ENCODE results near the gene TENT5A. TPM values are rescaled to one million over a fixed set of nuclear protein-coding genes. Genes with fewer than 3 reads are reported as not detected.

The TENT5A gene
- total and polyA plus RNA-seq, 4 donors: 4.0 to 13.6 (median 11.4) TPM

DNA sequence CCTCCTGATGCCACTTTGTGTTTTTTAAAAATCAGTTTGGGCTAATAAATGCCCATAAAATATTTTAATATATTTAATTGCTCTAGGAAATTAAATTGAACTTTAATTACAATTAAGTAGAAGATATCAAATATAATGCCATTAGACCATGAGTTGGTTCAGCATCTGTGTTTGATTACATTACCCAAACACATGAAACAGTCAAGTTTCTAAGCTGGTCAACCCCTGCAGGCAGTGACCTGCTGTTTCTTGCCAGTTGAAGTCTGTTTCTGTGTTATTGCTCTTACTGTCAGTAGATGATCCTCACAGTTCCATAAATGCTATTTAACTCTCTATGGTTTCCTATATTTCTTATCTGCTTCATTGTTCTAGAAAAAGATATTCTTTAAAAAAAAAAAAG, 9.7 kb upstream of the TENT5A start:
- DNase-seq (ENCODE audit: low spot score): no peak
- Histone ChIP-seq H3K9ac (ENCODE audit: low read depth in 1 of 2, low read length in 2 of 2) (no peak overlapping the region), H3K27ac (ENCODE audit: low read depth in 1 of 2, low read length in 2 of 2) (no peak overlapping the region), H3K36me3 (ENCODE audit: control insufficient read depth in 4 of 4, insufficient read depth in 3 of 4, low read depth in 1 of 4, low read length in 3 of 4) (no peaks in the 10 kb centered on the region), H3K27me3 (ENCODE audit: control insufficient read depth in 4 of 4, insufficient read depth in 4 of 4, low read length in 3 of 4) (no peaks in the 10 kb centered on the region), H3K4me3 (ENCODE audit: low read depth in 1 of 3, low read length in 3 of 3) (no peak overlapping the region), H3K4me1 (ENCODE audit: control insufficient read depth in 4 of 4, insufficient read depth in 4 of 4, low read length in 3 of 4) (peaks cover 5 to 10% (median 9%) of the 10 kb centered on the region in 4 donors), H3K9me3 (ENCODE audit: control insufficient read depth in 4 of 4, low read length in 3 of 4) (no peaks in the 10 kb centered on the region)
- TF ChIP-seq FOXA1 (IDR thresholded peaks at IDR 0.05): no peak
- no peak for TF ChIP-seq TAF1 (conservative IDR thresholded peaks at IDR 0.05)
- TF ChIP-seq, protein P1, sequence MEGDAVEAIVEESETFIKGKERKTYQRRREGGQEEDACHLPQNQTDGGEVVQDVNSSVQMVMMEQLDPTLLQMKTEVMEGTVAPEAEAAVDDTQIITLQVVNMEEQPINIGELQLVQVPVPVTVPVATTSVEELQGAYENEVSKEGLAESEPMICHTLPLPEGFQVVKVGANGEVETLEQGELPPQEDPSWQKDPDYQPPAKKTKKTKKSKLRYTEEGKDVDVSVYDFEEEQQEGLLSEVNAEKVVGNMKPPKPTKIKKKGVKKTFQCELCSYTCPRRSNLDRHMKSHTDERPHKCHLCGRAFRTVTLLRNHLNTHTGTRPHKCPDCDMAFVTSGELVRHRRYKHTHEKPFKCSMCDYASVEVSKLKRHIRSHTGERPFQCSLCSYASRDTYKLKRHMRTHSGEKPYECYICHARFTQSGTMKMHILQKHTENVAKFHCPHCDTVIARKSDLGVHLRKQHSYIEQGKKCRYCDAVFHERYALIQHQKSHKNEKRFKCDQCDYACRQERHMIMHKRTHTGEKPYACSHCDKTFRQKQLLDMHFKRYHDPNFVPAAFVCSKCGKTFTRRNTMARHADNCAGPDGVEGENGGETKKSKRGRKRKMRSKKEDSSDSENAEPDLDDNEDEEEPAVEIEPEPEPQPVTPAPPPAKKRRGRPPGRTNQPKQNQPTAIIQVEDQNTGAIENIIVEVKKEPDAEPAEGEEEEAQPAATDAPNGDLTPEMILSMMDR (IDR thresholded peaks at IDR 0.05; ENCODE audit: low read depth, low read length, missing input control): no peak
- TF ChIP-seq, protein P2, sequence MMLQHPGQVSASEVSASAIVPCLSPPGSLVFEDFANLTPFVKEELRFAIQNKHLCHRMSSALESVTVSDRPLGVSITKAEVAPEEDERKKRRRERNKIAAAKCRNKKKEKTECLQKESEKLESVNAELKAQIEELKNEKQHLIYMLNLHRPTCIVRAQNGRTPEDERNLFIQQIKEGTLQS (IDR thresholded peaks at IDR 0.05): no peak
- no peak for TF ChIP-seq GABPA (IDR thresholded peaks at IDR 0.05 in 1 of 2, conservative IDR thresholded peaks at IDR 0.05 in 1 of 2)

DNA sequence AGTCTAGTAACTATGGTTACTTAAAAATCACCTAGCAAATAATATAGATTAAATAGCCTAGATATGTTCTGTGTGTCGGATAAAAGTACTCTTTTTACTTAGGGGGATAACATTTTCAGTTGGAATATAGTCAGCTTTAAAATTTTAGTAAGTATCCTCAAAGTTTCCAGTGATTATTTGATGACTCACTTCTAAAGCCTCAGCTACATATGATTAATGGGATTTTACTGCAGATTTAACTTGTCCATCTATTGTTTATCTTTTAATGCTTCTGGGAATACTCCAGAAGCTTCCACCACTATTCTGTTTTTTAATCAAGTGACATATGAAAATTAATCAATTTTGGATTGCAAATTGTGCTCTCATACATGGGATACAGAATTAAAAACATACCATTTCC, 8.7 kb upstream of the TENT5A start:
- Histone ChIP-seq H3K4me3 (ENCODE audit: low read depth in 1 of 3, low read length in 3 of 3) (no peak overlapping the region), H3K9ac (ENCODE audit: low read depth in 1 of 2, low read length in 2 of 2) (no peak overlapping the region), H3K36me3 (ENCODE audit: control insufficient read depth in 4 of 4, insufficient read depth in 3 of 4, low read depth in 1 of 4, low read length in 3 of 4) (no peaks in the 10 kb centered on the region), H3K9me3 (ENCODE audit: control insufficient read depth in 4 of 4, low read length in 3 of 4) (no peaks in the 10 kb centered on the region), H3K27ac (ENCODE audit: low read depth in 1 of 2, low read length in 2 of 2) (no peak overlapping the region), H3K4me1 (ENCODE audit: control insufficient read depth in 4 of 4, insufficient read depth in 4 of 4, low read length in 3 of 4) (peaks cover 0 to 4% (median under 1%) of the 10 kb centered on the region in 4 donors), H3K27me3 (ENCODE audit: control insufficient read depth in 4 of 4, insufficient read depth in 4 of 4, low read length in 3 of 4) (no peaks in the 10 kb centered on the region)
- TF ChIP-seq HNF4A (conservative IDR thresholded peaks at IDR 0.05) (no peak), TAF1 (conservative IDR thresholded peaks at IDR 0.05) (no peak), GABPA (IDR thresholded peaks at IDR 0.05 in 1 of 2, conservative IDR thresholded peaks at IDR 0.05 in 1 of 2) (no peak), FOXA1 (IDR thresholded peaks at IDR 0.05) (no peak), SP1 (IDR thresholded peaks at IDR 0.05) (no peak), FOXA2 (IDR thresholded peaks at IDR 0.05) (no peak), JUND (IDR thresholded peaks at IDR 0.05) (no peak), YY1 (IDR thresholded peaks at IDR 0.05) (no peak), EGR1 (IDR thresholded peaks at IDR 0.05; ENCODE audit: low read depth in 2 of 2) (no peak)
- TF ChIP-seq, protein P3, sequence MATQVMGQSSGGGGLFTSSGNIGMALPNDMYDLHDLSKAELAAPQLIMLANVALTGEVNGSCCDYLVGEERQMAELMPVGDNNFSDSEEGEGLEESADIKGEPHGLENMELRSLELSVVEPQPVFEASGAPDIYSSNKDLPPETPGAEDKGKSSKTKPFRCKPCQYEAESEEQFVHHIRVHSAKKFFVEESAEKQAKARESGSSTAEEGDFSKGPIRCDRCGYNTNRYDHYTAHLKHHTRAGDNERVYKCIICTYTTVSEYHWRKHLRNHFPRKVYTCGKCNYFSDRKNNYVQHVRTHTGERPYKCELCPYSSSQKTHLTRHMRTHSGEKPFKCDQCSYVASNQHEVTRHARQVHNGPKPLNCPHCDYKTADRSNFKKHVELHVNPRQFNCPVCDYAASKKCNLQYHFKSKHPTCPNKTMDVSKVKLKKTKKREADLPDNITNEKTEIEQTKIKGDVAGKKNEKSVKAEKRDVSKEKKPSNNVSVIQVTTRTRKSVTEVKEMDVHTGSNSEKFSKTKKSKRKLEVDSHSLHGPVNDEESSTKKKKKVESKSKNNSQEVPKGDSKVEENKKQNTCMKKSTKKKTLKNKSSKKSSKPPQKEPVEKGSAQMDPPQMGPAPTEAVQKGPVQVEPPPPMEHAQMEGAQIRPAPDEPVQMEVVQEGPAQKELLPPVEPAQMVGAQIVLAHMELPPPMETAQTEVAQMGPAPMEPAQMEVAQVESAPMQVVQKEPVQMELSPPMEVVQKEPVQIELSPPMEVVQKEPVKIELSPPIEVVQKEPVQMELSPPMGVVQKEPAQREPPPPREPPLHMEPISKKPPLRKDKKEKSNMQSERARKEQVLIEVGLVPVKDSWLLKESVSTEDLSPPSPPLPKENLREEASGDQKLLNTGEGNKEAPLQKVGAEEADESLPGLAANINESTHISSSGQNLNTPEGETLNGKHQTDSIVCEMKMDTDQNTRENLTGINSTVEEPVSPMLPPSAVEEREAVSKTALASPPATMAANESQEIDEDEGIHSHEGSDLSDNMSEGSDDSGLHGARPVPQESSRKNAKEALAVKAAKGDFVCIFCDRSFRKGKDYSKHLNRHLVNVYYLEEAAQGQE (IDR thresholded peaks at IDR 0.05): no peak
- TF ChIP-seq, protein P2 (IDR thresholded peaks at IDR 0.05): no peak
- TF ChIP-seq, protein P4, sequence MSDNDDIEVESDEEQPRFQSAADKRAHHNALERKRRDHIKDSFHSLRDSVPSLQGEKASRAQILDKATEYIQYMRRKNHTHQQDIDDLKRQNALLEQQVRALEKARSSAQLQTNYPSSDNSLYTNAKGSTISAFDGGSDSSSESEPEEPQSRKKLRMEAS (IDR thresholded peaks at IDR 0.05): no peak
- TF ChIP-seq, protein P5, sequence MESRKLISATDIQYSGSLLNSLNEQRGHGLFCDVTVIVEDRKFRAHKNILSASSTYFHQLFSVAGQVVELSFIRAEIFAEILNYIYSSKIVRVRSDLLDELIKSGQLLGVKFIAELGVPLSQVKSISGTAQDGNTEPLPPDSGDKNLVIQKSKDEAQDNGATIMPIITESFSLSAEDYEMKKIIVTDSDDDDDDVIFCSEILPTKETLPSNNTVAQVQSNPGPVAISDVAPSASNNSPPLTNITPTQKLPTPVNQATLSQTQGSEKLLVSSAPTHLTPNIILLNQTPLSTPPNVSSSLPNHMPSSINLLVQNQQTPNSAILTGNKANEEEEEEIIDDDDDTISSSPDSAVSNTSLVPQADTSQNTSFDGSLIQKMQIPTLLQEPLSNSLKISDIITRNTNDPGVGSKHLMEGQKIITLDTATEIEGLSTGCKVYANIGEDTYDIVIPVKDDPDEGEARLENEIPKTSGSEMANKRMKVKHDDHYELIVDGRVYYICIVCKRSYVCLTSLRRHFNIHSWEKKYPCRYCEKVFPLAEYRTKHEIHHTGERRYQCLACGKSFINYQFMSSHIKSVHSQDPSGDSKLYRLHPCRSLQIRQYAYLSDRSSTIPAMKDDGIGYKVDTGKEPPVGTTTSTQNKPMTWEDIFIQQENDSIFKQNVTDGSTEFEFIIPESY (IDR thresholded peaks at IDR 0.05): no peak
- WGBS: 93% methylated on average over 1 of the region's 1 CpG
- no peak for DNase-seq (ENCODE audit: low spot score)

Data from liver (tissue), 9 donors.